Embryonic facial prominence (tissue), 1 donor: ENCODE data around the gene WDR36.

Experiments
- DNase-seq: peaks from one replicate; pipeline ENCODE4 v3.0.0-alpha.2; 2016; ENCODE audit errors: extremely low spot score

The WDR36 gene

GRCh38 chr5:111092062-111092853 is at the start of gene WDR36:
Gene WDR36, plus strand, starts transcription at chr5:111092348. Its CDS starts 109 bp downstream, at chr5:111092457.
- DNase-seq, result peak; percentile 89

GRCh38 chr5:111043712-111044506 is 48.2 kb upstream of the WDR36 start:
- DNase-seq, result no peak

GRCh38 chr5:111058064-111058463 is 34.1 kb upstream of the WDR36 start:
- DNase-seq, result no peak

GRCh38 chr5:111060169-111060568 is 32.0 kb upstream of the WDR36 start:
- no peak for DNase-seq

- no peak for DNase-seq
Measured at GRCh38 chr5:111061618-111062017, 30.5 kb upstream of the WDR36 start.

GRCh38 chr5:111063709-111064322 is 28.3 kb upstream of the WDR36 start:
- no peak for DNase-seq

GRCh38 chr5:111066261-111066938 is 25.7 kb upstream of the WDR36 start:
- DNase-seq, result no peak

- no peak for DNase-seq
Measured at GRCh38 chr5:111068213-111068612, 23.9 kb upstream of the WDR36 start.

- DNase-seq, result no peak
Measured at GRCh38 chr5:111069839-111070238, 22.3 kb upstream of the WDR36 start.

- no peak for DNase-seq
Measured at GRCh38 chr5:111070272-111071134, 21.6 kb upstream of the WDR36 start.

GRCh38 chr5:111071413-111071812 is 20.7 kb upstream of the WDR36 start, which contains the start of gene TSLP:
Gene TSLP, plus strand, starts transcription at chr5:111071713. Its CDS starts 178 bp downstream, at chr5:111071891.
- no peak for DNase-seq

- DNase-seq, result no peak
Measured at GRCh38 chr5:111072949-111073682, 19.0 kb upstream of the WDR36 start.

- DNase-seq, result no peak
Measured at GRCh38 chr5:111074244-111074643, 17.9 kb upstream of the WDR36 start.

- no peak for DNase-seq
Measured at GRCh38 chr5:111075520-111075919, 16.6 kb upstream of the WDR36 start.

- DNase-seq, result no peak
Measured at GRCh38 chr5:111076091-111076490, 16.1 kb upstream of the WDR36 start.

- no peak for DNase-seq
Measured at GRCh38 chr5:111077678-111078077, 14.5 kb upstream of the WDR36 start.

GRCh38 chr5:111079846-111080245 is 12.3 kb upstream of the WDR36 start:
- no peak for DNase-seq

GRCh38 chr5:111083323-111083722 is 8.8 kb upstream of the WDR36 start:
- no peak for DNase-seq

- no peak for DNase-seq
Measured at GRCh38 chr5:111095982-111096381, 3.8 kb downstream of the WDR36 start.
